ENCODE data around the gene INTS15. TPM values are rescaled to one million over a fixed set of nuclear protein-coding genes. Genes with fewer than 3 reads are reported as not detected.

INTS15 gene
- polyA plus RNA-seq, 1 donor from 2014 or later: 41.3 TPM

- Mint-ChIP-seq H3K9me3 (no peaks in the 10 kb centered on the region), H3K4me1 (peaks cover 2 to 15% (median 11%) of the 10 kb centered on the region in 3 donors), H3K27me3 (no peaks in the 10 kb centered on the region), H3K27ac (peak overlapping the region; percentile 86 to 97 (median 97)), H3K36me3 (peaks cover 4% of the 10 kb centered on the region), H3K4me3 (peak overlapping the region; percentile 84 to 96 (median 93))
Observed at GRCh38 chr7:6590645-6591110, 857 bp downstream of the INTS15 start.

GRCh38 chr7:6600093-6600492 is 10.3 kb downstream of the INTS15 start:
- Mint-ChIP-seq H3K9me3 (no peaks in the 10 kb centered on the region), H3K27me3 (no peaks in the 10 kb centered on the region), H3K4me1 (peaks cover 0 to 2% (median 1%) of the 10 kb centered on the region in 3 donors), H3K4me3 (no peak overlapping the region), H3K36me3 (peaks cover 8% of the 10 kb centered on the region), H3K27ac (no peak overlapping the region)

DNA sequence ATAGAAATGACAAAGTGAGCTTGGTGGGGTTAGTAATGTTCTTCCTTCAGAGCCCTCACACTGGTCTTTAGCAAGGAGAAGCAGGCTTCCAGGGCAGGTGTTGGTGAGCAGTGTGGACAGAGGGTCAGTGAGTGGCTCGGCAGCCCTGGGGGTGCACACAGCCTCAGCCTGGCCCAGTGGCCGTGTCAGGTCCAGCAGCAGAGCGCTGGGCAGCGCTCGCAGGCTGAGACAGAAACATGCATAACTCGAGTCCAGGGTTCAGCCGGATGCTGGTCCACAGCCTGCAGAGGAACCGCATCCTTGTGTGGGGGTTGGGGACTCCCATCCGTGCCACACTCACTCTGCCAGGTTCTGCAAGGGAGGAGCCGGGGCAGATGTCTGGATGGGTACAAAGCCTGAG is 14.6 kb downstream of the INTS15 start:
- H3K9me3 Mint-ChIP-seq: no peaks in the 10 kb centered on the region
- no peak overlapping the region for H3K4me3 Mint-ChIP-seq
- no peak overlapping the region for H3K27ac Mint-ChIP-seq
- H3K36me3 Mint-ChIP-seq: peaks cover 5% of the 10 kb centered on the region
- no peaks in the 10 kb centered on the region for H3K4me1 Mint-ChIP-seq
- H3K27me3 Mint-ChIP-seq: no peaks in the 10 kb centered on the region

DNA sequence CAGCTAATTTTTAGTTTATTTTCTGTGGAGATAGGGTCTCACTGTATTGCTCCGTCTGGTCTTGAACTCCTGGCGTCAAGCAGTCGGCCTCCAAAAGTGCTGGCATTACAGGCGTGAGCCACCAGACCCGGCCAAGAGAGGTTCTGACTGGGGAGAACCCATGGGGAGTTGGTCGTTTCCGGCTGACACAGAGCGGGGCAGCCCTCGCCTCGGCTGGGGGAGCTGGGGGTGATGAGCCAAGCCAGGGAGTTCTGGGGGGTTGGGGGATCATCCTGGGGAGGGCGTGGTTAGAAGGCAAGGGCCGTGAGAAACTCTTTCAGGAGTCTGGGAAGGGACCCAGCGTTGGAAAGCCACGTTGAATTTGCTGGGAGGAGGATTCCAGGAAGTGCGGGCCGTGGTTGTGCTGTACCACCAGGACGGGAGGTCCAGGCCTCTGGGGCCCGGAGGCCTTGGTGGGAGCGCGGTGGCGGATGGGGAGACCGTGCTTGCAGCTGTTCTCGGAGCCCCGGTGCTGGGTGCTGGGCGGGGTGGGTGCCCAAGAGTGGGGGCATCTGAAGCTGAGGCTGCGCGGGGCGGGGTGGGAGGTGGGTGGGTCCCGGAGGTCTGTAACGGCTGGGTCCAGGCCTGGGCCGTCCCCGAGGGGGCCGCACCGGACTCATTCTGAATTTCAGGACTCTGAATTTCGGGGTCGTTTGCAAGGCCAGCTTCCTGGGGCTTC is 17.2 kb downstream of the INTS15 start:
- Mint-ChIP-seq H3K27me3 (no peaks in the 10 kb centered on the region), H3K4me1 (no peaks in the 10 kb centered on the region), H3K9me3 (no peaks in the 10 kb centered on the region), H3K36me3 (peaks cover 6% of the 10 kb centered on the region), H3K27ac (no peak overlapping the region), H3K4me3 (no peak overlapping the region)

- Mint-ChIP-seq H3K4me3 (no peak overlapping the region), H3K4me1 (no peaks in the 10 kb centered on the region), H3K27ac (no peak overlapping the region), H3K9me3 (no peaks in the 10 kb centered on the region), H3K27me3 (peaks cover 2% of the 10 kb centered on the region), H3K36me3 (peaks cover 3% of the 10 kb centered on the region)
Observed at GRCh38 chr7:6607651-6608051, 17.8 kb downstream of the INTS15 start.

DNA sequence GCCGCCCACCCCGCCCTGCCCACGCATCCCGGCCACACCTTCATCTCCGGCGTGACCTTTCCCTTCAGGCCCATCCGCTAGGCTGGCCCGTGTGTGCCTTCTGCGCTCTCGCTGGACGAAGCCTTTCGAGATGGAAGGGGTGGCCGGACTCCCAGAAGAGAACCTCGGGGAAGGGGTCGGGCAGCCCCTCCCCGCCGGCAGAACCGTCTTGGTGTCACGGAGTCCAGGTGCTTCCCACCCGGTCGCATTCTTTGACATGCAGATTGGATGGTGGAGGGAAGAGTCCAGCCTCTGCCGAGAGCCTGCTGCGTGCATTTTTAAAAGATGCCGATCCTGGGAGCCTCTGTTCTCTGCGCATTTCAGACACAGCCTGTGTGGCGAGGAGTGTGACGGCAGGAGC is 18.3 kb downstream of the INTS15 start:
- Mint-ChIP-seq H3K4me3 (no peak overlapping the region), H3K27me3 (peaks cover 3% of the 10 kb centered on the region), H3K4me1 (no peaks in the 10 kb centered on the region), H3K27ac (no peak overlapping the region), H3K36me3 (peaks cover 3% of the 10 kb centered on the region), H3K9me3 (no peaks in the 10 kb centered on the region)

DNA sequence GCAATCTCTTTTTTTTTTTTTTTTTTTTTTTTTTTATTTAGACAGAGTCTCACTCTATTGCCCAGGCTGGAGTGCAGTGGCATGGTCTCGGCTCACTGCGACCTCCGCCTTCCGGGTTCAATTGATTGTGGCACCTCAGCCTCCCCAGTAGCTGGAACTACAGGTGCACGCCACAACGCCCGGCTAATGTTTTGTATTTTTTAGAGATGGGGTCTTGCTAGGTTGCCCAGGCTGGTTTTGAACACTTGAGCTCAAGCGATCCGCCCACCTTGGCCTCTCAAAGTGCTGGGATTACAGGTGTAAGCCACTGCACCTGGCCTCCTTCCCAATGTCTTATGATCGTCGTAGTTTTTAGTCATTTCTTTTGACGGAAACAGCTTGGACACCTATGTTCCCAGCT is 19.0 kb downstream of the INTS15 start:
- Mint-ChIP-seq H3K27ac (no peak overlapping the region), H3K9me3 (no peaks in the 10 kb centered on the region), H3K4me3 (no peak overlapping the region), H3K27me3 (peaks cover 5% of the 10 kb centered on the region), H3K4me1 (no peaks in the 10 kb centered on the region), H3K36me3 (peaks cover 3% of the 10 kb centered on the region)

DNA sequence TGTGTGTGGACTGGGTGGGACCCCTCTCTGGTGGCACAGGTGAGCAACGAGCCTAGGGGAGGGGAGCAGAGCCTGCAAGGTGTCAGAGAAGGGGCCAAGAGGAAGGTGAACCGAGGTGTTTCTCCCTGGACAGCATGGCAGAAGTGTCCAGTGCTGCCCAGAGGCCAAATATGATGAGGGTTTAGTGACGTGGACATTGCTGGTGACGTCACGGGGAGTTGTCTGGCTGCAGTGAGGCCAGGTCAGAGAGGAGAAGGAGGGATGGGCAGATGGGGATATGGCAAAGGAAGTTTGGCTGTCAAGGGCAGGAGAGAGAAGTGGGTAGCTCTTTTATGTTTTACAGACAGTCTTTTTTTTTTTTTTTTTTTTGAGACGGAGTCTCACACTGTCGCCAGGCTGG is 23.0 kb downstream of the INTS15 start:
- H3K4me1 Mint-ChIP-seq: peaks cover 3 to 5% (median 3%) of the 10 kb centered on the region in 3 donors
- H3K9me3 Mint-ChIP-seq: no peaks in the 10 kb centered on the region
- peaks cover 1% of the 10 kb centered on the region for H3K36me3 Mint-ChIP-seq
- peak overlapping the region in 1 of 3 donors; percentile 33 for H3K27ac Mint-ChIP-seq
- H3K4me3 Mint-ChIP-seq: peak overlapping the region; percentile 14 to 86 (median 30)
- peaks cover 10% of the 10 kb centered on the region for H3K27me3 Mint-ChIP-seq

- no peaks in the 10 kb centered on the region for H3K9me3 Mint-ChIP-seq
- H3K4me3 Mint-ChIP-seq: peak overlapping the region in 2 of 4 donors; percentile 31 to 70
- H3K36me3 Mint-ChIP-seq: peaks cover 1% of the 10 kb centered on the region
- peaks cover 3 to 5% (median 3%) of the 10 kb centered on the region in 3 donors for H3K4me1 Mint-ChIP-seq
- H3K27ac Mint-ChIP-seq: no peak overlapping the region
- peaks cover 10% of the 10 kb centered on the region for H3K27me3 Mint-ChIP-seq
Observed at GRCh38 chr7:6613706-6614105, 23.9 kb downstream of the INTS15 start.

DNA sequence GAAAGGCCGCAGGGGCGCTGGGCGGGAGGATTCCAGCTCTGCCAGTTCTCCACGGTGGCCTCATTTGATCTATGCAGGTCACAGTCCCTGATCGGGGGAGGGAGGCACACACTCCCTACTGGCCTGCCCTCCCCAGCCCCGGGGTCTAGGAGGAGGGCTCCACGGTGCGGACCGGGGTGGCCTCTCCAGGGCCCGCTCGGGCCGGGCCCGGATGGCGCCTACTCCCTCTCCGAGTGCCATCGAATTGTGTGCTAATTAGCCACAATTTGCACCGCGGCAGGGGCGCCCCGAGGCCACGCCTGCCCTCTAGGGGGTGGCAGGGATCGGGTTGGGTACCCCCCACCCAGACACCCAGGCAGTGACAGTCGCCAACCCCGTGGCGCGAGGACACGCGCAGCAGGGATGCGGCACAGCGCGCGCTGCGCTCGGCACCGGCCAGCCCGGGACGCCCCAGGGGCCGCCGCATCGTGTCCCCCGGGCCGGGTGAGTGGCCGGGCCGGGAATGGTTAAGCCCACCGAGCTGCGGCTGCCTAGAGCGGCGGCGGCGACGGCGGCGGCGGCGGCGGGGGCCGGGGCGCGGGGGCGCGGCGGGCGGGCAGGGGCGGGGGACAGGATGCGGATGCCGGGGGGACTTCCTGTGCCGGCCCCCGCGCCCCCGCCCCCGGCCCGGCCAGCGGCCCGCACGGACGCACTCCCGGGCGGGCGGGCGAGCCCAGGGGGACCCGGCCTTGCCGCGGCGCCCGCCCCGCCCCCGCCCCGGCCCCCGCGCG is 25.3 kb downstream of the INTS15 start, which contains the start of gene ZNF853:
ZNF853 (plus strand) TSS at position 658 of the 770 bp plus-strand sequence. CDS start 565 bp downstream, outside the sequence.
- peaks cover 10 to 14% (median 10%) of the 10 kb centered on the region in 3 donors for H3K4me1 Mint-ChIP-seq

GRCh38 chr7:6615723-6616555 is 26.1 kb downstream of the INTS15 start:
- peaks cover 1% of the 10 kb centered on the region for H3K36me3 Mint-ChIP-seq
- H3K27ac Mint-ChIP-seq: no peak overlapping the region
- peak overlapping the region; percentile 66 to 84 (median 77) for H3K4me3 Mint-ChIP-seq
- no peaks in the 10 kb centered on the region for H3K9me3 Mint-ChIP-seq
- H3K4me1 Mint-ChIP-seq: peaks cover 12 to 16% (median 15%) of the 10 kb centered on the region in 3 donors
- peaks cover 10% of the 10 kb centered on the region for H3K27me3 Mint-ChIP-seq

More for the DNA sequence above, 25.3 kb downstream of the INTS15 start, which contains the start of gene ZNF853:
- H3K9me3 Mint-ChIP-seq: no peaks in the 10 kb centered on the region
- peak within 1 kb of the TSS in 1 of 3 donors; percentile 31 for H3K27ac Mint-ChIP-seq
- H3K4me3 Mint-ChIP-seq: peak within 1 kb of the TSS; percentile 74 to 92 (median 84)
- H3K36me3 Mint-ChIP-seq: peaks cover 1% of the 10 kb centered on the region
- peaks cover 10% of the 10 kb centered on the region for H3K27me3 Mint-ChIP-seq

- no peaks in the 10 kb centered on the region for H3K9me3 Mint-ChIP-seq
- H3K27ac Mint-ChIP-seq: no peak overlapping the region
- peaks cover 10% of the 10 kb centered on the region for H3K27me3 Mint-ChIP-seq
- peaks cover 3% of the 10 kb centered on the region for H3K36me3 Mint-ChIP-seq
- H3K4me1 Mint-ChIP-seq: peaks cover 15 to 25% (median 21%) of the 10 kb centered on the region in 3 donors
- H3K4me3 Mint-ChIP-seq: peak overlapping the region; percentile 37 to 75 (median 67)
Observed at GRCh38 chr7:6616854-6617643, 27.2 kb downstream of the INTS15 start.

GRCh38 chr7:6618621-6619020 is 28.8 kb downstream of the INTS15 start:
- peaks cover 7% of the 10 kb centered on the region for H3K27me3 Mint-ChIP-seq
- H3K4me1 Mint-ChIP-seq: peaks cover 15 to 32% (median 22%) of the 10 kb centered on the region in 3 donors
- H3K27ac Mint-ChIP-seq: no peak overlapping the region
- H3K9me3 Mint-ChIP-seq: no peaks in the 10 kb centered on the region
- H3K4me3 Mint-ChIP-seq: no peak overlapping the region
- H3K36me3 Mint-ChIP-seq: peaks cover 3% of the 10 kb centered on the region

DNA sequence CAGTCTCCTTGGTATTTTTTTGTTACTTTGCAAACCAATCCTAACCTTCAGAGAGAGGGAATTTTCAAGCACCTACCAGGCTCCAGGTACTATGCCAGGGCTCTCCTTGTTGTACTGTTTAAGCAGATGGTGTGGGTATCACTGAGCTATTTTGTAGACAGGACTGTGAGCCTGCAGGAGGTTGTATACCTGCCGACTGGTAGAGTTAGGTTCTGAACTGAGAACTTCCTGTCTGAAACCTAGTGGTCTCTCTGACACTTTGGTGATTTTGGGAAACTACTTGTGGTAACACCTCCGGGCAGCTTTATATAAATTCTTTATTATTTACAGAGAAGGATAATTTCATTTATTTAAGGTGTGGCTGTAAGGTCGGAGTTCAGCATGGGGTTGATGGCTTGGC is 30.1 kb downstream of the INTS15 start:
- Mint-ChIP-seq H3K36me3 (peaks cover 5% of the 10 kb centered on the region), H3K27me3 (peaks cover 2% of the 10 kb centered on the region), H3K4me3 (peak overlapping the region in 3 of 4 donors; percentile 39 to 72 (median 70)), H3K27ac (peak overlapping the region in 1 of 3 donors; percentile 90), H3K4me1 (peaks cover 17 to 37% (median 29%) of the 10 kb centered on the region in 3 donors), H3K9me3 (no peaks in the 10 kb centered on the region)
